ENCODE measurements around the gene SHLD1. TPM values are rescaled to one million over a fixed set of nuclear protein-coding genes. Genes with fewer than 3 reads are reported as not detected.

SHLD1 gene
- total RNA-seq, 4 donors from 2014 or later, result 1.2 to 4.0 (median 3.2) TPM

DNA sequence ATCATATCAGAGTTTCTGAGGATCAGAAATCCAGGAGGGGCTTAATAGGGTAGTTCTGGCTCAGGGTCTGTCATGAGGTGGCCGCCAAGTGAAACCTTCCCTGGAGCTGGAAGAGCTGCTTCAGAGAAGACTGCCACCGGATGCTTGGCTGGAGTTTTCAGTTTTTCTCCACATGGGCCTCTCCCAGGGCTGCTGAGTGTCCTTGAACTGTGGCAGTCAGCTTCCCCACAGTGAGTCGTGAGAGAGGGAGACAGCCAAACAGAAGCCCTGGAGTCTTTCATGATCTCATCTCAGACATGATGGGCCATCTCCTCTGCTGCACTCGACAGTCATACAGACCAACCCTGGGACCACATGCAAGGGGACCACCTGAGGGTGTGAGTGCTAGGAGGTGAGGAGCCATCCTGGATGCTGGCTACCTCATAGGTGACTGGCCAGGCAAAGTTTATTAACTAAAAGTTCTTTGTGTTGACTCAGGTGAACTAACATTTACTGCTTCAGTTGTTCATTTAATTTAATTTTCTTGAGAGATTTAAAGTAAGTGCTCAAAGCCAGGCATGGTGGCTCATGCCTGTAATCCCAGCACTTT, 71.5 kb downstream of the SHLD1 start:
- ATAC-seq (ENCODE audit: low FRiP score), result no peak
- DNase-seq (ENCODE audit: low spot score), result no peak

DNA sequence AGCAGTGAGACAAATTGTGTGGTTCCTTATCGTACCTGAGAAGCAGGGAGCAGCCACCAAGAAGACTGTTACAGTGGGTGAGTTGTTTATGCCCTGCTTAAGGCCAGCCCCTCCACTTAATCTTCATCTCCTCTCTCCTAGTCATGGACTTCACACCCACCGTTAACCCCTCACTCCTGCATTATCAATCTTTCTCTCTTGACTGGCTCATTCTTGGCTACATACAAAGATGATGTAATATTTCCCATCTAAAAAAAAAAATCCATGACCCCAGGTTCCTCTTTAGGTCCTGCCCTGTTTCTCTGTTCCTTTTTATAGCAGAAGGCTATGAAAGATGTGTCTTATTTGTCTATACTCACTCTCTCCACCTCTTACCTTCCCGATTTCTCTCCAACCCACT, 72.4 kb downstream of the SHLD1 start:
- DNase-seq (ENCODE audit: low spot score), result no peak
- no peak for ATAC-seq (ENCODE audit: low FRiP score)
- TF ChIP-seq, protein P1, sequence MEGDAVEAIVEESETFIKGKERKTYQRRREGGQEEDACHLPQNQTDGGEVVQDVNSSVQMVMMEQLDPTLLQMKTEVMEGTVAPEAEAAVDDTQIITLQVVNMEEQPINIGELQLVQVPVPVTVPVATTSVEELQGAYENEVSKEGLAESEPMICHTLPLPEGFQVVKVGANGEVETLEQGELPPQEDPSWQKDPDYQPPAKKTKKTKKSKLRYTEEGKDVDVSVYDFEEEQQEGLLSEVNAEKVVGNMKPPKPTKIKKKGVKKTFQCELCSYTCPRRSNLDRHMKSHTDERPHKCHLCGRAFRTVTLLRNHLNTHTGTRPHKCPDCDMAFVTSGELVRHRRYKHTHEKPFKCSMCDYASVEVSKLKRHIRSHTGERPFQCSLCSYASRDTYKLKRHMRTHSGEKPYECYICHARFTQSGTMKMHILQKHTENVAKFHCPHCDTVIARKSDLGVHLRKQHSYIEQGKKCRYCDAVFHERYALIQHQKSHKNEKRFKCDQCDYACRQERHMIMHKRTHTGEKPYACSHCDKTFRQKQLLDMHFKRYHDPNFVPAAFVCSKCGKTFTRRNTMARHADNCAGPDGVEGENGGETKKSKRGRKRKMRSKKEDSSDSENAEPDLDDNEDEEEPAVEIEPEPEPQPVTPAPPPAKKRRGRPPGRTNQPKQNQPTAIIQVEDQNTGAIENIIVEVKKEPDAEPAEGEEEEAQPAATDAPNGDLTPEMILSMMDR (IDR thresholded peaks at IDR 0.05), result no peak

More for the DNA sequence above, 71.5 kb downstream of the SHLD1 start:
- TF ChIP-seq, protein P1 (IDR thresholded peaks at IDR 0.05), result no peak

DNA sequence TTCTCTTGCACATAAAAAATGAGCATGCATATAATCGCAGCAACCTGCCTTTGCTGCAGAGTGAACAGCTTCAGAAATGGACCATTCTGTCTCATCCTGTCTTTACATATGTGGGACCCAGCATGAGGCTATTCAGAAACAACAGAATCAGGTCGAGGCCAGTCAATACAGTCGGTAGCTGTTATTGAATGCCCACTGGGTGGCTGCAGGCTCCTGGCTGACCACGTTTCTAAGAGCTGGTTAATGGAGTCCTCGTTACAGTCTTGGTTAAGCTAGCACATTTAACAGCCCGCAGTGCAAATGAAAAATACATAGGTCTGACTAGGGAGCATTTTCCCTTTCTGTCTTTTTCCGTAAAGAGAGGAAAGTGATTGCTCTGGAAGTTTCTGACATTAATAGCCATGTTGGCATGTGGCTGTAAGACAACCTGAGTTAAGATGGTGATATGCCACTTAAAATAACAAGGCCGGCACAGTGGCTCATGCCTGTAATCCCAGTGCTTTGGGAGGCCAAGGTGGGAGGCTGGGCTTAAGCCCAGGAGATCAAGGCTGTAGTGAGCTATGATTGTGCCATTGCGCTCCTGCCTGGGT, 75.0 kb downstream of the SHLD1 start:
- TF ChIP-seq, protein P1 (IDR thresholded peaks at IDR 0.05), result no peak
- ATAC-seq (ENCODE audit: low FRiP score) (no peak), DNase-seq (ENCODE audit: low spot score) (no peak)

DNA sequence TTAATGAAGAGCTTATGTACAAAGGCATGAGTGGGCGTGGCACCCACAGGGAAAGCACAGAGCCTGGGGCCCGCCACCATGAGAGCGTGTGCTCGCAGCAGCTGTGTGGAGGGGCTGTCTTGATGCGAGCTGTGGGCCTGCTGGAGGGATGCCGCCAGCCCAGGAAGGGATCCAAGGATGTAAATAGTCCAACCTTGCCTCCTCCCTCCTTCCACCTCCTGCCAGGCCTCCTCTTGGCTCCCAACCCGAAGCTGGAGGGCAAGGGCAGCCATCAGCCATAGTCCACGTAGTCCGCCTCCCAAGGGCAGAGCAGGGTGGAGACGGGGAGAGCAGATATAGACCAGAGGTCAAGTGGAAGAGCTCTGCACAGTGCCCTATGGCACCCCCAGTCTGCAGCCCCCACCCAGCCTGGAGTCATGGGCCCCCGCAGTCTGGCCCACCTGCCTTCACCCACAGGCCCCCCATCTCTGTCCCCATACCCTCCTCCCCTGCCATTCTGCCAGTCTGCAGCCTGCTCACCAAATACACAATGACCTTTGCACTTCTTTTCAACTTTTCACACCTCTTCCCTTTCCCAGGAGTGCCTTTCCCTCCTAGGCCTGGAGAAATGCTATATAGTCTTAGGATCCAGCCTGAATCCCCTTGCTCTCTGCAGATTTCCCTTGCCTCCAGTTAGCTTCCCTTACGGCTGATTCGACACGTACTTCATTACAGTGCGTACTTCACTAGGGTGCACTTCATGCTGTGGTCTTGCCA, 77.1 kb downstream of the SHLD1 start:
- TF ChIP-seq, protein P1 (IDR thresholded peaks at IDR 0.05), result no peak
- DNase-seq (ENCODE audit: low spot score) (no peak), ATAC-seq (ENCODE audit: low FRiP score) (no peak)

DNA sequence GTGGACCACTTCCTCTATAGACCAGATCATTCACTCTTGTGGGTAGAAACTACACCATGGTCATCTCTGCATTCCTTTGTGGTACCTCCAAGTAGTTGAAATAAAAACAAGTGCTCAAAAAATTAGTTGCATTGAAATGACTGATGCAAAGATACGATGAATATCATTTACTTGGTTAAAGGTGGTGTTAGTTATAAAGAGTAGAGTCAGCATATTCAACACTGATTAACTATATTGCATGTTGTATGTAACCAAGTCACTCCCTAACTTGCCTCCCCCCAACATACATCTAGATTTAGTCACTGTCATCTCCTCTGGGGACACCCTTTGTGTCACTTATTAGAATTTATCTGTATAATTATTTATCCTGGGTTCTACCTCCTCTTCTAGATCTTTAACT, 77.7 kb downstream of the SHLD1 start:
- ATAC-seq (ENCODE audit: low FRiP score), result no peak
- DNase-seq (ENCODE audit: low spot score), result no peak
- TF ChIP-seq, protein P1 (IDR thresholded peaks at IDR 0.05), result no peak

DNA sequence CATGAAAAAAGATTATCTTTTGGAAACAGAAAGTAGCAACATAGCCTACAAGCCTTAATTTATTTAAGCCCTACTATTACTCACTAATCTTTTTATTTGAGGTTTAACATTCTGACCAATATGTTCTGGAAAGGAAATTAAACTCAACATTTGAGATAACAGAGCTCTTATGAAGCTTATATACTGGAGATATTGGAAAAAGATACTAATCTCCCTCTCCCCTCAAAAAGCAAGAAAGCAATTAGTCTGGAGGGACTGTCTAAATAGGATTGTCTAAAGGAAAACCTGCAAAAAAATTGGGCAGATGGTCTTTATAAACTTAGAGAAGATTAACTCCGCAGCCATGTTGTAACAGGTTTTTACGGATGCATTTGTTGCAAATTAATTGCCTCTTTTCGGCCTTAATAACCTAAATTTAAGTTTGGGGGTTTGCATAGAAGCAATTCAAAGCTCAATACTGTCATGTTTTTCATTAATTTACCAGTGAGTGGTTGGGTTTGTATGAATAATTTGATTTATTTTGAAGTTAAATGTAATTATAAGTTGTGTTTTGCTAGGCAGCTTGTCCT, 79.1 kb downstream of the SHLD1 start:
- TF ChIP-seq, protein P1 (IDR thresholded peaks at IDR 0.05), result no peak
- DNase-seq (ENCODE audit: low spot score) (no peak), ATAC-seq (ENCODE audit: low FRiP score) (no peak)
